HG03571 (cell line): ENCODE results near the gene KLHL13.
"Not testable (repeated sequence)": the region's sequence is repeated elsewhere in the genome, so short reads cannot be mapped to it uniquely, and the experiment has no call there.

Experiments used
- ATAC-seq: cut with Tn5 transposase; IDR thresholded peaks from one replicate; pipeline ENCODE4 v1.9.1; 2021; ENCODE audit not compliant: unreplicated experiment

KLHL13 gene

GRCh38 chrX:117996408-117996807, 120.2 kb downstream of the KLHL13 start:
- no peak for ATAC-seq

- no peak for ATAC-seq
These were observed 121.2 kb downstream of the KLHL13 start for GRCh38 chrX:117995378-117995777.

GRCh38 chrX:117992192-117992723, 124.4 kb downstream of the KLHL13 start:
- ATAC-seq, result no peak

- ATAC-seq, result no peak
These were observed 126.2 kb downstream of the KLHL13 start for GRCh38 chrX:117990438-117990837.

- ATAC-seq, result no peak
These were observed 127.1 kb downstream of the KLHL13 start for GRCh38 chrX:117989512-117989911.

- no peak for ATAC-seq
These were observed 129.2 kb downstream of the KLHL13 start for GRCh38 chrX:117987373-117987772.

- no peak for ATAC-seq
These were observed 131.4 kb downstream of the KLHL13 start for GRCh38 chrX:117985241-117985640.

GRCh38 chrX:117982694-117983392, 133.8 kb downstream of the KLHL13 start:
- no peak for ATAC-seq

GRCh38 chrX:117978402-117978801, 138.2 kb downstream of the KLHL13 start:
- no peak for ATAC-seq

- ATAC-seq, result no peak
These were observed 139.1 kb downstream of the KLHL13 start for GRCh38 chrX:117977526-117977925.

GRCh38 chrX:117973110-117973807, 143.4 kb downstream of the KLHL13 start:
- ATAC-seq, result no peak

- ATAC-seq, result no peak
These were observed 143.9 kb downstream of the KLHL13 start for GRCh38 chrX:117972711-117973109.

- ATAC-seq, result no peak
These were observed 146.8 kb downstream of the KLHL13 start for GRCh38 chrX:117969782-117970181.

- no peak for ATAC-seq
These were observed 147.3 kb downstream of the KLHL13 start for GRCh38 chrX:117969328-117969727.

GRCh38 chrX:117959045-117959444, 157.6 kb downstream of the KLHL13 start:
- ATAC-seq, result no peak

- no peak for ATAC-seq
These were observed 159.5 kb downstream of the KLHL13 start for GRCh38 chrX:117957128-117957527.

GRCh38 chrX:117939296-117939695, 177.3 kb downstream of the KLHL13 start:
- not testable (repeated sequence) for ATAC-seq

- ATAC-seq, result no peak
These were observed 180.5 kb downstream of the KLHL13 start for GRCh38 chrX:117936118-117936517.

GRCh38 chrX:117930116-117930515, 186.5 kb downstream of the KLHL13 start:
- not testable (repeated sequence) for ATAC-seq

- ATAC-seq, result no peak
These were observed 196.9 kb downstream of the KLHL13 start for GRCh38 chrX:117919755-117920154.

- ATAC-seq, result no peak
These were observed 206.4 kb downstream of the KLHL13 start for GRCh38 chrX:117910216-117910615.

GRCh38 chrX:117898226-117898625, 218.4 kb downstream of the KLHL13 start:
- no peak for ATAC-seq
